Thoracic aorta (tissue), 2 donors: ENCODE data around the gene COPS7B. TPM values are rescaled to one million over a fixed set of nuclear protein-coding genes. Genes with fewer than 3 reads are reported as not detected.
A peak's percentile ranks its signal among the peaks of the same experiment; 100 is the strongest.

Source experiments
- ATAC-seq: fragments of 150-250 bp; one replicate; pipeline ENCODE4 v1.8.0; 2017; ENCODE audit warnings: low read depth; ENCODE audit not compliant: insufficient number of reproducible peaks, low FRiP score
- DNase-seq: peaks from one replicate; pipeline ENCODE4 v3.0.0-alpha.2; 2020; ENCODE audit warnings: low spot score
- H3K27ac ChIP-seq, 2 donors: fragments of 200-600 bp; sonication (generic); 1 replicate in 1 of 2; 2 replicates in 1 of 2; pipeline ENCODE4 v1.5.1; 2016; ENCODE audit warnings: mild to moderate bottlenecking in 2 of 2, moderate library complexity in 2 of 2
- H3K27me3 ChIP-seq: fragments of 200-600 bp; sonication (generic); replicated peaks from 2 replicates; pipeline ENCODE4 v1.6.0; 2016; ENCODE audit warnings: mild to moderate bottlenecking; ENCODE audit not compliant: insufficient read depth
- H3K36me3 ChIP-seq: fragments of 200-600 bp; sonication (generic); one replicate; pipeline ENCODE4 v1.5.1; 2016
- H3K4me1 ChIP-seq, 2 donors: fragments of 200-600 bp; sonication (generic); 1 replicate in 1 of 2; 2 replicates in 1 of 2; pipeline versions ENCODE4 v1.5.1 to v1.6.0; 2016; ENCODE audit warnings: low read depth in 2 of 2, mild to moderate bottlenecking in 1 of 2; ENCODE audit not compliant: control insufficient read depth in 1 of 2
- H3K4me3 ChIP-seq: fragments of 200-600 bp; sonication (generic); 2 replicates; pipeline ENCODE4 v1.5.1; 2016; ENCODE audit warnings: mild to moderate bottlenecking
- H3K9me3 ChIP-seq: fragments of 200-600 bp; sonication (generic); 2 replicates; pipeline ENCODE4 v1.5.1; 2016
- total RNA-seq, 2 donors: library from RNA; depleted of rRNA; stranded (reverse); fragments of >200 nt; gene quantifications; one replicate each; pipeline versions ENCODE4 v1.1.0 to v1.2.3, GENCODE V29; 2016
- TF ChIP-seq, protein P1 (sequence below): fragments of 200-600 bp; sonication (generic); IDR thresholded peaks from one replicate; pipeline ENCODE4 v1.5.1; 2019; ENCODE audit warnings: antibody characterized with exemption

COPS7B gene
- total RNA-seq, 2 donors from 2014 or later: 25.5 to 25.7 TPM

DNA sequence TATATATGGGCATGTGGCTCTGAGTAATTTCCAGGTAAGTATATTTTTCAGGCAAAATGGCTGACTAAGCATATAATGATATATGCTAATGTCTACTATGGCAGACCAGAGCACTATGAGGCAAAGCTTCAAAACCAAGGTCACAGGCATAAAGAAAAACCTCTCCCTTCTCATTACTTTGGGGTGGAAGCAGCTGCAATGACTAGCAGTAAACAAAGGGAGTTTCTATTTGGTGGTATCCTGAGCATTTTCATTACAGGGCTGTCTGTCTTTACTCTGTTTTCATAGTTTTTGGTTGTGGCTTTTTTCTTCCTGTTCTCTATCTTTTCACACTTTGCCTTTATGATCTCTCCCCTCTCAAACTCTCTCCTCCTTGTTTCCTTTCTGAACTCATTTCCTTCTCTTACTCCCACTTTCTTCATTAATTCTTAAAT, 20.7 kb upstream of the COPS7B start:
- Histone ChIP-seq H3K27me3 (no peaks in the 10 kb centered on the region), H3K4me1 (no peaks in the 10 kb centered on the region), H3K27ac (no peak overlapping the region), H3K4me3 (no peak overlapping the region), H3K36me3 (no peaks in the 10 kb centered on the region), H3K9me3 (no peaks in the 10 kb centered on the region)
- ATAC-seq (no peak), DNase-seq (no peak)
- TF ChIP-seq, protein P1, sequence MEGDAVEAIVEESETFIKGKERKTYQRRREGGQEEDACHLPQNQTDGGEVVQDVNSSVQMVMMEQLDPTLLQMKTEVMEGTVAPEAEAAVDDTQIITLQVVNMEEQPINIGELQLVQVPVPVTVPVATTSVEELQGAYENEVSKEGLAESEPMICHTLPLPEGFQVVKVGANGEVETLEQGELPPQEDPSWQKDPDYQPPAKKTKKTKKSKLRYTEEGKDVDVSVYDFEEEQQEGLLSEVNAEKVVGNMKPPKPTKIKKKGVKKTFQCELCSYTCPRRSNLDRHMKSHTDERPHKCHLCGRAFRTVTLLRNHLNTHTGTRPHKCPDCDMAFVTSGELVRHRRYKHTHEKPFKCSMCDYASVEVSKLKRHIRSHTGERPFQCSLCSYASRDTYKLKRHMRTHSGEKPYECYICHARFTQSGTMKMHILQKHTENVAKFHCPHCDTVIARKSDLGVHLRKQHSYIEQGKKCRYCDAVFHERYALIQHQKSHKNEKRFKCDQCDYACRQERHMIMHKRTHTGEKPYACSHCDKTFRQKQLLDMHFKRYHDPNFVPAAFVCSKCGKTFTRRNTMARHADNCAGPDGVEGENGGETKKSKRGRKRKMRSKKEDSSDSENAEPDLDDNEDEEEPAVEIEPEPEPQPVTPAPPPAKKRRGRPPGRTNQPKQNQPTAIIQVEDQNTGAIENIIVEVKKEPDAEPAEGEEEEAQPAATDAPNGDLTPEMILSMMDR: no peak

DNA sequence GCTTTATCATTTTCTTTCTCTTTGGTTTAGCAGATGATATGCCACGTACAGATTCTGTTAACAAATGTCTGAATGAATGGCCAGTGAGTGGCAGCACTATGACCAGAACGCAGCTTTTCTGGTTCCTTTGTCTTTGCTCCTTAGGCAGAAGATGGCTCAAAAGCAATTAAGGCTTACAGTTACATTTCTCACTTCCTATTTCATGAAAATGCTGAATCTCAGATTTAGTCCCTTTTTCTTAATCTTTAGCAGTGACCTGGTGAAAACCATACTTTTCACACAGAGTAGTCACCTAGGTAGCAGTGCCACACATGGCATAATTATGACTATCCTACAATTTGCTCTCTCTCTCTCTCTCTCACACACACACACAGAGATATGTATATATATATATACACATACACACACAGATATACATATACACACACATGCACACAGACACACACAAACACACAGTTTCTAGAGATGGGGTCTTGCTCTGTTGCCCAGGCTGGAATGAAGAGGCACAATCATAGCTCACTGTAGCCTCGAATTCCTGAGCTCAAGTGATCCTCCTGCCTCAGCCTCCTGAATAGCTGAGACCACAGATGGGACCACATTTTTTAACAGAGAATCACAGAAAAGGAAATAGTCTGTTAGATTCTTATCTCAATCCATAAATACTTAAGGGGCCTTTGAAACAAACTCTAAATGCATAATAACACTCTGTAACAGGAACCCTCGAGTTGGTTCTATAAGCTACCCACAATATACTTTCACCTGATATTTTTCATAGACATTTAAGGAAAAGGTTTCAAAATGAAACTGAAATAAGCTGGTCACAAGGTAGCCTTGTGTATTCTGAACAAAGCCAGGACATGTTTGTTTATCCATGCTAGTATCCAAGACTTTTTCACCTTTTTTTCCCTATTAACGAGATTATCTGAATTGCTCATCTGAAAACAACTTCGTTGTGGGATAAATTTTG, 16.8 kb upstream of the COPS7B start:
- Histone ChIP-seq H3K4me1 (no peaks in the 10 kb centered on the region), H3K27me3 (no peaks in the 10 kb centered on the region), H3K9me3 (no peaks in the 10 kb centered on the region), H3K4me3 (no peak overlapping the region), H3K36me3 (no peaks in the 10 kb centered on the region), H3K27ac (no peak overlapping the region)
- TF ChIP-seq, protein P1: no peak
- no peak for ATAC-seq
- no peak for DNase-seq

DNA sequence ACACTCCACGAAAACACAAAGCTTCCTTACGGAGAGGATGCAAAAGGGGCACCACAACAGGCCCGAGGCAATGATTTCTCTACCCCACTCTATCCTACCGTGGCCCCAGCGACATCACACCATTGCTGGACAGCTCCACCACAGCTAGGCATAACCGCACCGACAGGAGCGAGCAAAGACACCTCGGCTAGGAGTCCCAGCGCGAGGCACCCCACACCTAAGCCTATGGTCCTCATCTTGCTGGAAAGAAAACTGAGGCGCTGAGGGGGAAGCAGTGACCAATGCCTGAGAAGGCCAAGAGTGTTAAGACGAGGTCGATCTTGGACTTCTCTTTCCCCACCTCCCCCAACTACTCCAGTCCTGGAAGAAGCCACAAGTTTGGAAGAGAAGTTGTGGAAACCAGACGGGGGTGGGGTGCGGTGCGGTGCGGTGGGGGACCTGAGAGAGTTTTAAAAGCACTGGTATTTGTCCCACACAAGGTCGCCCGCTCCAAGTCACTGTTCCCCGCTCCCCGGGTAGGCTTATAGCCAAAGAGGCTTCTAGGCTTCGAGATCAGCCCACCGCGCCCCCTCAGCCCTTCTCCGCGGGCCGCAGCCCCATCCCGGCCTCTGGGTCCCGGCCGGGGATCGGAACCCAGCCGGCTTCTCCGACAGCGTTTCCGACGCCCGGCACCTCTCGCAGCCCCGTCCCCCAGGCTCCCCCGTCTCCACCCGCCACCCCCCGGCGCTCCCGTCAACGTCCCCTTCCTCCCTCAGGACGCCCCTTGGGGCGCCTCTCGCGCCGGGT, 5.9 kb upstream of the COPS7B start:
- H3K27ac ChIP-seq: peak overlapping the region; percentile 52 to 84
- H3K9me3 ChIP-seq: no peaks in the 10 kb centered on the region
- no peaks in the 10 kb centered on the region for H3K27me3 ChIP-seq
- TF ChIP-seq, protein P1: no peak
- ATAC-seq (no peak), DNase-seq (no peak)
- peak overlapping the region; percentile 82 for H3K4me3 ChIP-seq
- H3K4me1 ChIP-seq: peaks cover 19 to 33% of the 10 kb centered on the region in 2 donors
- no peaks in the 10 kb centered on the region for H3K36me3 ChIP-seq

- no peaks in the 10 kb centered on the region for H3K27me3 ChIP-seq
- H3K4me3 ChIP-seq: peak within 1 kb of the TSS; percentile 82
- H3K4me1 ChIP-seq: peaks cover 19 to 41% of the 10 kb centered on the region in 2 donors
- TF ChIP-seq, protein P1: no peak
- H3K27ac ChIP-seq: peak within 1 kb of the TSS; percentile 52 to 84
- no peaks in the 10 kb centered on the region for H3K9me3 ChIP-seq
- DNase-seq (peak; percentile 92), ATAC-seq (peak; percentile 98)
- no peaks in the 10 kb centered on the region for H3K36me3 ChIP-seq
Observed at GRCh38 chr2:231780909-231781797, 5.1 kb upstream of the COPS7B start, which contains the start of gene PDE6D. Gene PDE6D, minus strand, starts transcription at chr2:231781282. Its CDS starts 168 bp downstream, at chr2:231781114.
